PFSK-1 (cell line): ENCODE results near the gene AVPI1.

Source experiments
- POLR2AphosphoS5 ChIP-seq: IDR thresholded peaks from 2 replicates; pipeline ENCODE4 v1.6.1; 2012; ENCODE audit warnings: low read depth, mild to moderate bottlenecking, control low read depth, low read length, moderate library complexity
- TAF1 ChIP-seq: IDR thresholded peaks from 2 replicates; pipeline ENCODE4 v1.6.1; 2012; ENCODE audit warnings: low read length, control low read depth, borderline replicate concordance; ENCODE audit not compliant: insufficient read depth

DNA sequence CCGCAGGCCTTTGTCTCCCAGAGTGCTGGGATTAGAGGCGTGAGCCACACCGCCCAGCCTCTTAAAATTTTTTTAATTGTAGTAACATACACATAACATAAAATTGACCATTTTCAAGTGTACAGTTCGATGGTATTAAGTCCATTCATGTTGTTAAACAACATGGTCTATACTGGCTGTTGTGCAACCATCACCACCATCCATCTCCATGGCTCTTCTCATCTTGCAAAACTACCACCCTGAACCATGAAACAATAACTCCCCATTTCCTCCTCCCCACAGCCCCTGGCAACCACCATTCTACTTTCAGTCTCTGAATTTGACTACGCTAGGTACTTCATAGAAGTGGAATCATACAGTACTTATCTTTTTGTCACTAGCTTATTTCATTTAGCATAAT, 42.0 kb upstream of the AVPI1 start:
- TF ChIP-seq POLR2AphosphoS5 (no peak), TAF1 (no peak)
